H7 (cell line): ENCODE results near the gene PRSS23. TPM values are rescaled to one million over a fixed set of nuclear protein-coding genes. Genes with fewer than 3 reads are reported as not detected.

Experiments
- DNase-seq: peaks from one replicate; pipeline ENCODE4 v3.0.0; 2012
- H3K27me3 ChIP-seq: 2 replicates; pipeline ENCODE4 v1.6.0; 2011; ENCODE audit warnings: mild to moderate bottlenecking, low read length; ENCODE audit not compliant: control insufficient read depth, insufficient read depth
- H3K36me3 ChIP-seq: replicated peaks from 2 replicates; pipeline ENCODE4 v1.5.1; 2011; ENCODE audit warnings: low read length; ENCODE audit not compliant: control insufficient read depth, insufficient read depth
- H3K4me3 ChIP-seq: 2 replicates; pipeline ENCODE4 v1.5.1; 2011; ENCODE audit warnings: low read depth, mild to moderate bottlenecking, control low read depth, low read length, moderate library complexity; ENCODE audit not compliant: insufficient read depth
- total RNA-seq: library from RNA; depleted of rRNA; stranded (reverse); fragments of >200 nt; shearing (Covaris generic); gene quantifications from 2 replicates; pipeline ENCODE4 v1.2.3, GENCODE V29; 2014

The PRSS23 gene
- total RNA-seq, 1 experiment from 2014 or later = 3.7 TPM

GRCh38 chr11:86799680-86800075 lies 664 bp upstream of the PRSS23 start:
- Histone ChIP-seq H3K27me3 (peaks cover 15% of the 10 kb centered on the region), H3K36me3 (no peaks in the 10 kb centered on the region), H3K4me3 (peak overlapping the region; percentile 53)
- peak; percentile 65 for DNase-seq

- peak overlapping the region; percentile 53 for H3K4me3 ChIP-seq
- no peak for DNase-seq
- peaks cover 15% of the 10 kb centered on the region for H3K27me3 ChIP-seq
- no peaks in the 10 kb centered on the region for H3K36me3 ChIP-seq
Observed at GRCh38 chr11:86800960-86801272, 574 bp downstream of the PRSS23 start.

GRCh38 chr11:86801364-86801763 lies 1.0 kb downstream of the PRSS23 start:
- no peaks in the 10 kb centered on the region for H3K36me3 ChIP-seq
- DNase-seq = no peak
- peaks cover 15% of the 10 kb centered on the region for H3K27me3 ChIP-seq
- H3K4me3 ChIP-seq = no peak overlapping the region

GRCh38 chr11:86802146-86802545 lies 1.8 kb downstream of the PRSS23 start:
- Histone ChIP-seq H3K36me3 (no peaks in the 10 kb centered on the region), H3K27me3 (peaks cover 15% of the 10 kb centered on the region), H3K4me3 (no peak overlapping the region)
- no peak for DNase-seq

GRCh38 chr11:86802601-86803051 lies 2.3 kb downstream of the PRSS23 start:
- Histone ChIP-seq H3K36me3 (no peaks in the 10 kb centered on the region), H3K4me3 (no peak overlapping the region), H3K27me3 (peaks cover 15% of the 10 kb centered on the region)
- DNase-seq = peak; percentile 46

GRCh38 chr11:86803136-86804045 lies 3.0 kb downstream of the PRSS23 start:
- Histone ChIP-seq H3K36me3 (no peaks in the 10 kb centered on the region), H3K4me3 (no peak overlapping the region), H3K27me3 (peaks cover 15% of the 10 kb centered on the region)
- DNase-seq = no peak

GRCh38 chr11:86804951-86805350 lies 4.6 kb downstream of the PRSS23 start:
- Histone ChIP-seq H3K27me3 (peaks cover 10% of the 10 kb centered on the region), H3K4me3 (no peak overlapping the region), H3K36me3 (no peaks in the 10 kb centered on the region)
- no peak for DNase-seq

- no peaks in the 10 kb centered on the region for H3K36me3 ChIP-seq
- no peak overlapping the region for H3K4me3 ChIP-seq
Observed at GRCh38 chr11:86805873-86806310, 5.5 kb downstream of the PRSS23 start.

GRCh38 chr11:86806903-86807302 lies 6.6 kb downstream of the PRSS23 start:
- H3K36me3 ChIP-seq = no peaks in the 10 kb centered on the region
- no peaks in the 10 kb centered on the region for H3K27me3 ChIP-seq
- no peak for DNase-seq
- H3K4me3 ChIP-seq = no peak overlapping the region

More at GRCh38 chr11:86805873-86806310, 5.5 kb downstream of the PRSS23 start:
- no peak for DNase-seq
- peaks cover 6% of the 10 kb centered on the region for H3K27me3 ChIP-seq

GRCh38 chr11:86807360-86807759 lies 7.0 kb downstream of the PRSS23 start:
- H3K27me3 ChIP-seq = no peaks in the 10 kb centered on the region
- no peaks in the 10 kb centered on the region for H3K36me3 ChIP-seq
- no peak for DNase-seq
- no peak overlapping the region for H3K4me3 ChIP-seq

- H3K4me3 ChIP-seq = no peak overlapping the region
- no peaks in the 10 kb centered on the region for H3K36me3 ChIP-seq
- no peaks in the 10 kb centered on the region for H3K27me3 ChIP-seq
- no peak for DNase-seq
Observed at GRCh38 chr11:86809561-86809960, 9.2 kb downstream of the PRSS23 start.

GRCh38 chr11:86810288-86810687 lies 9.9 kb downstream of the PRSS23 start:
- no peak overlapping the region for H3K4me3 ChIP-seq
- H3K36me3 ChIP-seq = no peaks in the 10 kb centered on the region
- H3K27me3 ChIP-seq = no peaks in the 10 kb centered on the region
- DNase-seq = no peak

GRCh38 chr11:86811637-86812321 lies 11.4 kb downstream of the PRSS23 start:
- no peak for DNase-seq
- Histone ChIP-seq H3K4me3 (no peak overlapping the region), H3K36me3 (no peaks in the 10 kb centered on the region), H3K27me3 (no peaks in the 10 kb centered on the region)

- DNase-seq = no peak
- Histone ChIP-seq H3K27me3 (no peaks in the 10 kb centered on the region), H3K36me3 (no peaks in the 10 kb centered on the region), H3K4me3 (no peak overlapping the region)
Observed at GRCh38 chr11:86812322-86812670, 12.0 kb downstream of the PRSS23 start.

GRCh38 chr11:86812981-86813380 lies 12.6 kb downstream of the PRSS23 start:
- DNase-seq = no peak
- no peaks in the 10 kb centered on the region for H3K27me3 ChIP-seq
- no peaks in the 10 kb centered on the region for H3K36me3 ChIP-seq
- H3K4me3 ChIP-seq = no peak overlapping the region
